Measurements from ENCODE around the gene KCNH1. TPM values are rescaled to one million over a fixed set of nuclear protein-coding genes. Genes with fewer than 3 reads are reported as not detected.
A peak's percentile ranks its signal among the peaks of the same experiment; 100 is the strongest.
"Not testable (repeated sequence)": the region's sequence is repeated elsewhere in the genome, so short reads cannot be mapped to it uniquely, and the experiment has no call there.

Gene KCNH1
- total and polyA plus RNA-seq, 4 donors, result 0.02 to 0.31 TPM; not detected in 2

DNA sequence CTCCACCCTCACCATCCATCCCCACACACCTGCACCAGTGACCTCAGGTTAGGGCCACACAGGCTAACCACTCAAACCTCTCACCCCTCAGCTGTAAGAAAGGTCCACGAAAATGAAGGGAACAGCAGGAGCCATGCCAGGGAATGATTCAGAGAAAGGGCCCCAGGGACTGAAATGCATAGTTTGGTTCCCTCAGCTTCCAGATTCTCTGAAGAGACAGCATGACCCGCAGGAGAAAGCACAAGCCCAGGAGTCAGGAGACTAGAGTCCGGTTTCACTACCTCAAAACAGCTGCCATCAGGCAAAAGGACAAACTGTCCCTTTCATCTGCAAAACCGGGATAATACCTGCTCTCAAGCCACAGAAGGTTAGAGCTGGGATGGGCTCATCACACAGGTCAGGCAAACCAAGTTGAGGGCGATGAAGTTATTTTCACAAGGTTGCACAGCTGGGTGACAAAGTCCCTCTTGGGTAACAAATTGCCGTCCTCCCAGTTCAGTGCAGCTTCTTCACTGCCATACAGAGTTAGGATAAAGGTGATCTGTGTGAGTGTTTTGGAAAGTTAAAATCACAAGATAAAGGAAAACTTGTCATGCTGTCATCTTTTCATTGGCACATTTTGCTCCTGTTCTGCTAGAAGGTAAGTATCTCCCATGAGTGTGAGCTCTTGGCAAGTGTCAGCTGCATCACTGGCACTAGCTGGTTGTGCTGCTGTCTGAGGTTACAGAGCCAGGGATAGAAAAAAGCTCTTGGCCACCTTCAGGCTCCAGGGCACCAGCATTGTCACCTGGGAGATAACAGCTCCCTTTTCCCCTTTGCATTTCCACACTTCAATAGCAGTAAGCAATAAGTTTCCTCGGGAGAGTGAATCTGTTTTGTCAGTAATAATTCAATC, 120.4 kb downstream of the KCNH1 start:
- no peak for DNase-seq
- Histone ChIP-seq H3K4me1 (ENCODE audit: control insufficient read depth in 5 of 5, insufficient read depth in 5 of 5, low read length in 5 of 5) (no peaks in the 10 kb centered on the region), H3K9ac (ENCODE audit: insufficient read depth in 1 of 2, low read length in 2 of 2) (no peak overlapping the region), H3K36me3 (ENCODE audit: control insufficient read depth in 4 of 4, insufficient read depth in 4 of 4, low read length in 4 of 4) (no peaks in the 10 kb centered on the region), H3K4me3 (no peak overlapping the region), H3K9me3 (ENCODE audit: control insufficient read depth in 4 of 4, insufficient read depth in 3 of 4, low read length in 3 of 4) (peaks cover 0 to 7% (median 0%) of the 10 kb centered on the region in 4 donors), H3K27me3 (ENCODE audit: control insufficient read depth in 3 of 3, insufficient read depth in 3 of 3, low read length in 2 of 3) (no peaks in the 10 kb centered on the region), H3K27ac (ENCODE audit: low read depth in 1 of 2, low read length in 1 of 2) (no peak overlapping the region)
- 71 to 72% methylated on average over 7 of the region's 7 CpGs for WGBS, 2 donors
- ATAC-seq (ENCODE audit: insufficient read depth, low FRiP score), result peak; percentile 11
- TF ChIP-seq, protein P1, sequence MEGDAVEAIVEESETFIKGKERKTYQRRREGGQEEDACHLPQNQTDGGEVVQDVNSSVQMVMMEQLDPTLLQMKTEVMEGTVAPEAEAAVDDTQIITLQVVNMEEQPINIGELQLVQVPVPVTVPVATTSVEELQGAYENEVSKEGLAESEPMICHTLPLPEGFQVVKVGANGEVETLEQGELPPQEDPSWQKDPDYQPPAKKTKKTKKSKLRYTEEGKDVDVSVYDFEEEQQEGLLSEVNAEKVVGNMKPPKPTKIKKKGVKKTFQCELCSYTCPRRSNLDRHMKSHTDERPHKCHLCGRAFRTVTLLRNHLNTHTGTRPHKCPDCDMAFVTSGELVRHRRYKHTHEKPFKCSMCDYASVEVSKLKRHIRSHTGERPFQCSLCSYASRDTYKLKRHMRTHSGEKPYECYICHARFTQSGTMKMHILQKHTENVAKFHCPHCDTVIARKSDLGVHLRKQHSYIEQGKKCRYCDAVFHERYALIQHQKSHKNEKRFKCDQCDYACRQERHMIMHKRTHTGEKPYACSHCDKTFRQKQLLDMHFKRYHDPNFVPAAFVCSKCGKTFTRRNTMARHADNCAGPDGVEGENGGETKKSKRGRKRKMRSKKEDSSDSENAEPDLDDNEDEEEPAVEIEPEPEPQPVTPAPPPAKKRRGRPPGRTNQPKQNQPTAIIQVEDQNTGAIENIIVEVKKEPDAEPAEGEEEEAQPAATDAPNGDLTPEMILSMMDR (IDR thresholded peaks at IDR 0.05; ENCODE audit: control extremely low read depth, extremely low read depth), result no peak

DNA sequence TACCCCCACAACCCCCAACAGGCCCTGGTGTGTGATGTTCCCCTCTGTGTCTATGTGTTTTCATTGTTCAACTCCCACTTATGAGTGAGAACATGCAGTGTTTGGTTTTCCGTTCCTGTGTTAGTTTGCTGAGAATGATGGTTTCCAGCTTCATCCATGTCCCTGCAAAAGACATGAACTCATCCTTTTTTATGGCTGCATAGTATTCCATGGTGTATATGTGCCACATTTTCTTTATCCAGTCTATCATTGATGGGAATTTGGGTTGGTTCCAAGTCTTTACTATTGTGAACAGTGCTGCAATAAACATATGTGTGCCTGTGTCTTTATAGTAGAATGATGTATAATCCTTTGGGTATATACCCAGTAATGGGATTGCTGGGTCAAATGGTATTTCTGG, 122.8 kb downstream of the KCNH1 start:
- H3K4me3 ChIP-seq; H3K4me1 ChIP-seq (ENCODE audit: control insufficient read depth in 5 of 5, insufficient read depth in 5 of 5, low read length in 5 of 5); H3K36me3 ChIP-seq (ENCODE audit: control insufficient read depth in 4 of 4, insufficient read depth in 4 of 4, low read length in 4 of 4); H3K27me3 ChIP-seq (ENCODE audit: control insufficient read depth in 3 of 3, insufficient read depth in 3 of 3, low read length in 2 of 3); H3K27ac ChIP-seq (ENCODE audit: low read depth in 1 of 2, low read length in 1 of 2); H3K9ac ChIP-seq (ENCODE audit: insufficient read depth in 1 of 2, low read length in 2 of 2); H3K9me3 ChIP-seq (ENCODE audit: control insufficient read depth in 4 of 4, insufficient read depth in 3 of 4, low read length in 3 of 4); ATAC-seq (ENCODE audit: insufficient read depth, low FRiP score); DNase-seq: not testable (repeated sequence)
- 57 to 100% methylated on average over 1 of the region's 1 CpG for WGBS, 2 donors

DNA sequence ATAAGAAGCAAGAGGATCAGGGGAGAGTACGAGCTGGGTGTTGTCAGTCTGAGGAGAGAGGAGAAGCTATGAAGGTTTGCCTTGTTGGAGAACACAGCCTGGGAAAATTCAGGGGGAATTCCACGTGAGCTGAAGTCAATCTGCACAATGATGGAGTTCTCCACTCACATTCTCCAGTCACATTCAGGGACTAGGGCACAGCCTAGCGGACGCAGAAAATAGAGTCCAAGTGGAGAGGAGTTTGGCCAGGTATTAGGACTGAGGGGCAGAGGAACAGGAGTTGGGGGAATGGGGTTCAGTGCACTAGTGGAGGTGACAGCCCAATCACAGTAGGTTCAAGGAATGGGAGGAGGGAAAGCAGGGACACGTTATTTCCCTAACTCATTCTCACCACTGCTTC, 124.0 kb downstream of the KCNH1 start:
- Histone ChIP-seq H3K9ac (ENCODE audit: insufficient read depth in 1 of 2, low read length in 2 of 2) (no peak overlapping the region), H3K4me3 (no peak overlapping the region), H3K27me3 (ENCODE audit: control insufficient read depth in 3 of 3, insufficient read depth in 3 of 3, low read length in 2 of 3) (no peaks in the 10 kb centered on the region), H3K4me1 (ENCODE audit: control insufficient read depth in 5 of 5, insufficient read depth in 5 of 5, low read length in 5 of 5) (no peaks in the 10 kb centered on the region), H3K9me3 (ENCODE audit: control insufficient read depth in 4 of 4, insufficient read depth in 3 of 4, low read length in 3 of 4) (peaks cover 0 to 5% (median 0%) of the 10 kb centered on the region in 4 donors), H3K27ac (ENCODE audit: low read depth in 1 of 2, low read length in 1 of 2) (no peak overlapping the region), H3K36me3 (ENCODE audit: control insufficient read depth in 4 of 4, insufficient read depth in 4 of 4, low read length in 4 of 4) (no peaks in the 10 kb centered on the region)
- TF ChIP-seq, protein P1 (IDR thresholded peaks at IDR 0.05; ENCODE audit: control extremely low read depth, extremely low read depth), result no peak
- ATAC-seq (ENCODE audit: insufficient read depth, low FRiP score), result no peak
- 60 to 66% methylated on average over 5 of the region's 5 CpGs for WGBS, 2 donors
- no peak for DNase-seq

DNA sequence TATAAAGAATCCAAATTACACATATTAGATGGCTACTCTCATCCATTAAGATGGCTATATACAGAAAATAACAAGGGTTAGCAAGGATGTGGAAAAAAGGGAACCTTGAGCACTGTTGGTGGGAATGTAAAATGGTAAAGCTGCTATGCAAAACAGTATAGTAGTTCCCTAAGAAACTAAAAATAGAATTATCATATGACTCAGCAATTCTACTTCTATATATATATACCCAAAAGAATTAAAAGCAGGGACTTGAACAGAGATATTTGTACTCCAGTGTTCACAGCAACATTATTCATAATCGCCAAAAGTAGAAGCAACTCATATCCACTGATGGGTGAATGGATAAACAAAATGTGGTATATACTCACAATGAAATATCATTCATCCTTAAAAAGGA, 126.1 kb downstream of the KCNH1 start:
- no peak overlapping the region for H3K4me3 ChIP-seq
- H3K36me3 ChIP-seq (ENCODE audit: control insufficient read depth in 4 of 4, insufficient read depth in 4 of 4, low read length in 4 of 4), result no peaks in the 10 kb centered on the region
- 91% methylated on average over 1 of the region's 1 CpG for WGBS, 2 donors
- TF ChIP-seq, protein P1 (IDR thresholded peaks at IDR 0.05; ENCODE audit: control extremely low read depth, extremely low read depth), result no peak
- no peak overlapping the region for H3K27ac ChIP-seq (ENCODE audit: low read depth in 1 of 2, low read length in 1 of 2)
- DNase-seq (no peak), ATAC-seq (ENCODE audit: insufficient read depth, low FRiP score) (no peak)
- H3K9me3 ChIP-seq (ENCODE audit: control insufficient read depth in 4 of 4, insufficient read depth in 3 of 4, low read length in 3 of 4), result no peaks in the 10 kb centered on the region
- no peaks in the 10 kb centered on the region for H3K27me3 ChIP-seq (ENCODE audit: control insufficient read depth in 3 of 3, insufficient read depth in 3 of 3, low read length in 2 of 3)
- H3K9ac ChIP-seq (ENCODE audit: insufficient read depth in 1 of 2, low read length in 2 of 2), result no peak overlapping the region
- no peaks in the 10 kb centered on the region for H3K4me1 ChIP-seq (ENCODE audit: control insufficient read depth in 5 of 5, insufficient read depth in 5 of 5, low read length in 5 of 5)

DNA sequence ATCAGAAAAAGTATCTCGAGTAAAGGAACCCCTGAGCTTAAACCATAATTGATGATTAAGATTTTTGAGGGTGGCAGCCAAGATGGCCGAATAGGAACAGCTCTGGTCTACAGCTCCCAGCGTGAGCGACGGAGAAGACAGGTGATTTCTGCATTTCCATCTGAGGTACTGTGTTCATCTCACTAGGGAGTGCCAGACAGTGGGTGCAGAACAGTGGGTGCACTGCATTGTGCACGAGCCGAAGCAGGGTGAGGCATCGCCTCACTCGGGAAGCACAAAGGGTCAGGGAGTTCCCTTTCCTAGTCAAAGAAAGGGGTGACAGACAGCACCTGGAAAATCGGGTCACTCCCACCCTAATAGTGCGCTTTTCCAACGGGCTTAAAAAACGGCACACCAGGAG, 138.0 kb downstream of the KCNH1 start:
- H3K4me3 ChIP-seq; H3K9me3 ChIP-seq (ENCODE audit: control insufficient read depth in 4 of 4, insufficient read depth in 3 of 4, low read length in 3 of 4); H3K9ac ChIP-seq (ENCODE audit: insufficient read depth in 1 of 2, low read length in 2 of 2); DNase-seq; ATAC-seq (ENCODE audit: insufficient read depth, low FRiP score); H3K27ac ChIP-seq (ENCODE audit: low read depth in 1 of 2, low read length in 1 of 2); H3K36me3 ChIP-seq (ENCODE audit: control insufficient read depth in 4 of 4, insufficient read depth in 4 of 4, low read length in 4 of 4); H3K27me3 ChIP-seq (ENCODE audit: control insufficient read depth in 3 of 3, insufficient read depth in 3 of 3, low read length in 2 of 3); H3K4me1 ChIP-seq (ENCODE audit: control insufficient read depth in 5 of 5, insufficient read depth in 5 of 5, low read length in 5 of 5): not testable (repeated sequence)
- WGBS, 2 donors, result 94 to 97% methylated on average over 13 of the region's 13 CpGs

Data from lung (tissue), 12 donors.